HG03378 (cell line): ENCODE data around the gene LHCGR.
"Not testable (repeated sequence)": the region's sequence is repeated elsewhere in the genome, so short reads cannot be mapped to it uniquely, and the experiment has no call there.

ENCODE experiments used
- ATAC-seq: cut with Tn5 transposase; IDR thresholded peaks from one replicate; pipeline ENCODE4 v1.9.1; 2021; ENCODE audit warnings: mild to moderate bottlenecking, moderate library complexity; ENCODE audit not compliant: unreplicated experiment

The LHCGR gene

DNA sequence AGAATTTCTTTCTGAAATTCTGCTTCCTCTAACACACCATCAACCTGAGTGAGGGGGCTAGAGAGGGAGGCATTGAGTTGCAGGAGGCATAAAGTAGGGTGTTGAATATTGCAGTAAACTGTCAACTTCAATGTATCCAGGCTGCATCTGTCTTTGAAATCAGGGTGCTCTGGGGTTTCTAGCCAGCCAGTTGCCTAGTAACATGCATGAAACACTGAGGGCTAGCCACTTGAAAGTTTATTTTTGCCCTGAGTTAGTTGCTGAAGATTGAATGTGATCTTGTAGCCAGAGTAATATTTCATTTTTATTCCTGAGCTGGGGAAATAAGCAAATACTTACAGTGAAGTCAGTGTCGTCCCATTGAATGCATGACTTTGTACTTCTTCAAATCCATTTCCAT lies 41.9 kb downstream of the LHCGR start:
- ATAC-seq = no peak

DNA sequence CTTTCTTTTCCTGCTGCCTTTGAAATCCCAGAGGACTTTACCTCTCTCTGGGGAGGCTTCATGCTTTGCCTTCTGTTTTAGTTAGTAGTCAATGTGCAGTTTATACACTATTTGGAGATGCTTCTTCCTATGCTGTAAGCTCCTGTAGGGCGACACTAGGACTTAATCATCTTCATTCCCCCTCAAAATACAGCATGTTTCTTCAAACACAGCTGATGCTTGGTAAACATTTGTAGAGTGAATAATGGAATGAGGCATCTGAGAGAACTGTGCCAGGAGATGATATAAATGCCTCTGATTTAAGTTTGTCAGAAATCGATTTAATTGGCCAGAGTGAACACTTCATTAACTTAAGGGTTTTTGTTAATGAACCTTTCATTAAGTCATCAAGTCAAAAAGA lies 43.4 kb downstream of the LHCGR start:
- no peak for ATAC-seq

DNA sequence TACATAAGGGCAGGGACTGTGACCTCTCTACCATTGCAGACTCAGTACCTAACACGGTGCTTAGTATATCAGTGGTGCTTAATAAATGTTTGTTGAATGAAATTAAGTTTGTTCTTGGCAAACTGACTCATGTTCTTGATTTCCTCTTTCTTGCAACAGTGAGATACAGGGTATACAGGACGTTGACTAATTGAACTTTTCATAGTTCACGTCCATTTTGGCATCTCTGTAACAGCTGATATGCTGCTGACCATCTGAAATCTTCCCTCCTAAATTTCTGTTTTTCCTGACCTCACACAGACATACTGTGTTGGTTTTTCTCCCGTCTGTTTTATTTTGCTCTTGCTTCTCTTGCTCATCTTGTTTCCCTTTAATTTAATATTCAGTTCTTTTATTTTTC lies 44.2 kb downstream of the LHCGR start:
- no peak for ATAC-seq

DNA sequence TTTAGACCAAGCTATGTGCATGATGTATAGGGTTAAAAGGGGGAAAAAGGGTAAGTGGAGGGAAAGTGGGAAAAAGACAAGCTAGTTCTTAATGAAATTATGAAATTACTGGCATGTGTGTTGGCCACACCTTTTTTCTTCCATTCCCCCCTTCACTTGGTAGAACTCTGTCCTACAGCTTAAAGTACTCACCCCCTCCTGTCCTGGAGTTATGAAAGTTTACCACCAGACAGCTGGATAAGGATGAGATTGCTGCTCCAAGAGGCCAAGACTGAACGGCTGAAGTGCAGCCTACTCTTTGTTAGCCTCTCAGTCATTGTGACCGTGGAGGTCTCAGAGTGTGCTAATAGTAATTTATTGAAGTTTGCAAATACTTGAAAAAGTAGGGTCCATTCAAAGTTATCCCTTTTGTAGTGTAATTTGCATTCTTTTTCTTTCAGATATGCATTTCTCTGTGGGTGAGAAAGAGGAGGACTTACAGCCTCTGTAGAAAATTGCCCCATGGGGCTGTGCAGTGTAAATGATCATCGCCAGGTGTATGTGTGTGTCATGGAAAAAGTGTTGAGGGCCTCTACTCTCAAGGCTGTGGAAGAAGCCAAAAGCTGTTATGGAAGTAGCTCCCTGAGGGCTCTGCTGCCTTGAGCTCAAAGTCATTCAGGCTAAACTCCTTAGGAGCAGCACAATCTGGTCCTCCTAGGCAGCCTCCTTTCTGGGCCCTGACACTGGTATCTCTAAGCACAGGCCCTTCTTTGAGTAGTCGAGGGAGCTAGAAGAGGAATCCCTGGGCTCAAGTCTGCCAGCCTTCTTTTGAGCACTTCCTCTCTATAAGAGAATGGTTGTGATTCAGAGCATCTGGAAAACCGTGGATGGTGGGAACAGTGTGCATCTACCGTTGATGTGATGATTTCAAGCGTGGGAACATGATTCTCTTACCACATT lies 46.2 kb downstream of the LHCGR start:
- ATAC-seq = no peak

DNA sequence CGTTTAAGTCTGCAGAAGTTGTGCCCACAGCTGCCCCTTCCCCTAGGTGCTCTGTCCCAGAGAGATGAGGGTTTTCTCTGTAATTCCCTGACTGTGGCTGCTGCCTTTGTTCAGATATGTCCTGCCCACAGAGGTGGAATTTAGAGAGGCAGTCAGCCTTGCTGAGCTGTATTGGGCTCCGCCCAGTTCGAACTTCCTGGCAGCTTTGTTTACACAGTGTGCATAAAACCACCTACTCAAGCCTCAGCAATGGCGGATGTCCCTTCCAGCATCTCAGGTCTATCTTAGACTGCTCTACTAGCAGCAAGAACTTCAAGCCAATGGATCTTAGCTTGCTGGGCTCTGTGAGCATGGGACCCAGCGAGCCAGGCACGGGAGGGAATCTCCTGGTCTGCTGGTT lies 48.1 kb downstream of the LHCGR start:
- no peak for ATAC-seq

DNA sequence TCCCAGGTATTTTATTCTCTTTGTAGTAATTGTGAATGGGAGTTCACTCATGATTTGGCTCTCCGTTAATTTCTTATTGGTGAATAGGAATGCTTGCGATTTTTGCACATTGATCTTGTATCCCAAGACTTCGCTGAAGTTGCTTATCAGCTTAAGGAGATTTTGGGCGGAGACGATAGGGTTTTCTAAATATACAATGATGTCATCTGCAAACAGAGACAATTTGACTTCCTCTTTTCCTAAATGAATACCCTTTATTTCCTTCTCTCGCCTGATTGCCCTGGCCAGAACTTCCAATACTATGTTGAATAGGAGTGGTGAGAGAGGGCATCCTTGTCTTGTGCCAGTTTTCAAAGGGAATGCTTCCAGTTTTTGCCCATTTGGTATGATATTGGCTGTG lies 51.9 kb downstream of the LHCGR start:
- ATAC-seq = not testable (repeated sequence)

DNA sequence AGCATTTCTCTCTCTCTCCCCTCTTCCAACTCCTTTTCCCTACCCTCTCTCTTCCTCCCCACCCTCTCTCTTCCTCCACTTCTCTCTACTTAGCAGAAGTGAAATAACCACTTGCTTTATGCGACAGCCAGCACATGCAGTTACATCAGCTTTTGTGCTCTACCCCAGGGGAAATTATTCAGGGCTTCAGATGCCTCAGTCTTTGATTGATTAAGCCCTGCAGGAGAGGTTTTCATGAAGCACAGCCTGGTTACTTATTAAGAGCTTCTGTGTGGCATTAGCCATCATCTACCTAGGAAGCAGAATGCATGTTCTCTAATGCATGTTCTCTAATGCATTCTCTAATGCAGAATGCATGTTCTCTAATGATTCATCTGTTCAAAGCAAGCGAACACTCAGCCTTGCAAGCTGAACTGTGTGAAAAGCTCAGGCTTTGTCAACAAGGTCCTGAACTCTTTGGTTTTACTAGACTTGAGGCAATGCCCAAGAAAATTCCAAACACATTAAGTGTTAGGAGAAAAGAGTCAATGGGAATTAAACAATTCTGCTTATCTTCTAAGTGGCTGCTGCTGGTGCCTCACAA lies 56.1 kb downstream of the LHCGR start:
- no peak for ATAC-seq

DNA sequence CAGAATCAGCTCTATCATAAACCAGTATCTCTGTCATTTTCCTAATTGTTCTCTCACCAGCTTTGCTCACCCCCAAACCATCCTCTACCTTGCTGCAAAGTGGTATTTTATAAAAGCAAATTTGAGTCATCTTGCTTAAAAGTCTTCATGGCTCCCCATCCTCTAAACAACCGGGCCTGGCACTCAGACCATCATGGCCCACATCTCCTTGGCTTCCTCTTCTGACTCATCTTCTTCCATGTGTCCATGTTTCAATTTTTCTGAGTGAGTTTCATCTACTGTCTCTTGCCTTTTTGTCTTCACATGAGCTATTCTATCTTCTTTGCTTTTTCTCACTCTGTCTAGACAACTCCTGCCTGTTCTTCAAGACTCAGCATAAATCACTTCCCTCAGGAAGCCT lies 58.6 kb downstream of the LHCGR start:
- ATAC-seq = no peak

DNA sequence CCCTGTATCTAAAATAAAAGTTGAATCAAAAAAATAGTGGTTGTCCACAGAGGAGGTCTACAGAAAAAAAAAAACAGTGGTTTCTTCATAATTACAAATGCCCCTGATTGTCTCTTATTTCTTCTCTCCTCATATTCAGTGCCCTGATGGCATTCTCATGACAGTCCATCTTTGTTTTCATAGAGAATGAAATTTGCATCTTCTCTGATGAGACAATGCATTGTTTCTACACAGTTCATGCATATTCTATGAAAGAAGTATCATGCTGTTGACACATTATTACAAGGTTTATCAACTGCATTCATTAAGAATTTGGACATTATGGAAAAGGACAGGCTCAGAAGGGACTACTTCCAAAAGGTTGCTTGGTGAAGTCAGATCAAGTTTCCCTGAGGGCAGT lies 59.5 kb downstream of the LHCGR start:
- ATAC-seq = no peak

DNA sequence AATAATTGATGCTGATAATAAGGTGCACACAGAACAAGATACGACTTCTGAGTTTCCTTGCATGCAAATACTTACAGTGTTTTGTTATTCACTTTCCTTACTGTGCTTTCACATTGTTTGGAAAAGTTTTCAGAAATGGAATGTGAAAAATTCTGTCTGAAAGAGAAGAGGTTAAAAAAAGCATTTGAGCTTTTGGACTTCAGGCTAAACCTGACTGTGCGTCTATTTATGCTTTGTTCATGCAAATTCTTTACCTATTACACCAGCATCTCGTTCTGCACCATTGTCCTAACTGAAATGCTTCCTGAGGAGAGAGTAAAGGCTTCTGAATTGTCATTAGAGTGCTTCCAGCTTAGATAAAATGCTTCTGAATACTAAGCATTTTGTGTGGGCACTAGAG lies 61.4 kb downstream of the LHCGR start:
- no peak for ATAC-seq

DNA sequence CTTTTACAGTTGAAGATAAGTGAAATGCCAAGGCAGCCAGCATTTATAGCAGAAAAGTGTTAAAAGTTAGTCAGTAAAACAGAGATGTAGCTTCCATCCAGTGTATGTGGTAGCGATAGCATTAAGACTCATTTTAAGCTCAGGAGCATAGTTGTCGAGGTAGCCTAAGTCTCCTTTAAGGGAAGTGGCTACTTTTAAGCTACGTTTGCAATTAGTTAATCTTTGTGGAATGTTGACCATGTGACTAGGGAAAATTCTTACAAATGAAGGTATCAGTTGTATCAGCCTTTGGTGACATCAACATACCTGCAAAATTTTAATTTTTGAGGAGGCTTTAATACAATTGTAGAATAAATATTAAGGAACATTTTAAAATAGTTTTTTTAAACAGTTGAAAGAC lies 61.9 kb downstream of the LHCGR start:
- ATAC-seq = no peak

DNA sequence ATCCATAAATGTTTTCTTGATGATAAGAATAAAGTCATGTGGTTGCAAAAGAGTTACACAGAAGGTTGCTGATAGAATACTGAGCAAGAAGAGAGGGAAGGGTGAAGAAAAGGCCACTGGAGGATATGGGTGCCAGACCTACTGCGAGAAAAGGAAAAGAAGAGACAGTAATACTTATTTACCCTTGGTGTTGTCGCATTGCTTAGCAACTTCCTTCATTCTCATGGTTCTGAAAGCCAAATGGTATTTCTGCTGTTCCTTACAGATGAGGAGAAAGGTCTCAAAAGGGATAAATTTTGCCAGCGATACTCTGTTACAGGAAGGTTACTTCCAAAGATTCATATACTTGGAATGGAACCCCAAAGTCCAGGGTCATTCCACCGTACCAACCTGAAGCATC lies 62.5 kb downstream of the LHCGR start:
- no peak for ATAC-seq

DNA sequence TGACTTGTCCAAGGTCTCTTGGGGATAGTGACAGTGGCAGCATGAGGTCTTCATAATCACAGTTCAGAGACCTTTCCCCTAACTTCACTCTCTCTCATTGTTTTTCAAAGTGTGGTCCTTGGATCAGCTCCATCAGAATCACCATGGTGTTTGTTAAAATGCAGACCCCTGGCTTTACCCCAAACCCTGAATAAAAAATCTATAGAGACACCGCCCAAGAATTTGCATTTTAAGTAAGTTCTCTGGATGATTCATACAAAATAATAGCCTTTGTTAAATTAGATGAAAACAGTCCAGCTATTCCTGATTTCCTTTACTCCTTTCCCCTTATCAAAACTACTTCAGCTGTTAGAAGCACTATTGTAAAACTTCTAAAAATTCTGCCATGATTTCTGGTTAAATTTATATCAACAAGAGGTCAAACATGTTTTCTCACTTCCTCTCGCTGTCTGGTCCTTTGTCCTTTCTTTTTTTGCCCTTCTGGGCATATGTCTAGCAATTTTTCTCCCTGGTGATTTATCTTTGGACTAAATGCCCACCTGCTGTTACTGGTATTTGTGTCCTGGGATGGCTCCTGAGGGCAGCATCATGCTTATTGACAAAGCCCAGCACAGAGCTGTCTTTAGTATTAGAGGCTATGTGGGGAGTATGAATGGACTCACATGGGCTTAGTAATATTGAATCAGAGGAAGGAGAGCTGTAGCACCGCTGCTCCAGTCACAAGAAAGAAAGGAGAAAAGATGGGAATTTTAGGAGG lies 63.4 kb downstream of the LHCGR start:
- no peak for ATAC-seq

DNA sequence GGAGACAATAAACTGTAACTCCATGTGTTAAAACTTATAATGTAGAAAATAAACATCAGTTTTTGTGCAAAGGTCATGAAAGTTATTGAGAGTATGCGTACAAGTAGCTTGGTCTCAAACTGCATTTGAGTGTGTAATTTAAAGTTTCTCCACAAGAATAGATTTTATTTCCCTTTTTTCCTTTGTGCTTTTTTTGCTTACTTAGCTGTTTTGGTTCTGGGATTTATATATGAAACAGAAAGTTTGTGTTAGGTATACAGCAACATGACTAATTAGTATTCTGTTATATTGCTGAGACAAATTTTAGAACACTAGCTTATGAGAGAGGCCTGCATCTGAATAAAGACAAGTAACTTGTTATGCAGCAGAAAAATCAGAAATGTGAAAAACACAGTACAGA lies 70.4 kb downstream of the LHCGR start:
- no peak for ATAC-seq

DNA sequence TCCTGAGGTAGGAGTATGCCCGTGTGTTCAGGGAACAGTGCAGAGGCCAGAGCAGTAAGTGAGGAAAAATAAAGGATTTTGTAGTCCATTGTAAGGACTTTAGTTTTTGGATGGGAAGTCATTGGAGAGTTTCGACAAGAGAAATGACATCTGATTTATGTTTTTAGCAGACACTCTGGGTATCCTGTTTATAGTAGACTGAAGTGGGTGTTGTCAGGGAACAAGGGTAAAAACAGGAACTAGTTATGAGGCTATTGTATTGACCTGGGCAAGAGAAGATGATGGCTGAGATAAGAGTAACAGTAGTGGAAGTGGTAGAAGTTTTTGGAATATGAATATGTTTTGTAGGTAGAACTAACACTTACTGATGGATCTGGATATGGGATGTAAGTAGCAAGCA lies 78.1 kb downstream of the LHCGR start:
- ATAC-seq = no peak

DNA sequence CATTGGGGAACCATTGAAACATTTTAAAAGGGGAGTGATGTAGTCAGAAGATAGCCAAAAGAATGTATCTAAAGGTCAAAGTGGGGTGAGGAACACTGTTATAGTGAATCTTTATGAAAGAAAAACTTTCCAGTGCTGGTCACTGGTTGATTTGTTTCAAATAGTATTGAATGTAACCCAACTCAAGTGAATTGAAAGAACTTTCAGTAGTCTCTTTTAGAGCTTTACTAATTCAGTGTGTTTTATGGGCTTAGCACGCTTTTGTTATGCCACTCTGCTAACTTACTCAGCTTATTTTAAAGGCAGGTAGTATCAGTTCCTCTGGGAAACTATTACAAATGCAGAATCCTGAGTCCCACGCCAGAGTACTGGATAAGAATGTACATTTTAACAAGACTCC lies 80.6 kb downstream of the LHCGR start:
- no peak for ATAC-seq

DNA sequence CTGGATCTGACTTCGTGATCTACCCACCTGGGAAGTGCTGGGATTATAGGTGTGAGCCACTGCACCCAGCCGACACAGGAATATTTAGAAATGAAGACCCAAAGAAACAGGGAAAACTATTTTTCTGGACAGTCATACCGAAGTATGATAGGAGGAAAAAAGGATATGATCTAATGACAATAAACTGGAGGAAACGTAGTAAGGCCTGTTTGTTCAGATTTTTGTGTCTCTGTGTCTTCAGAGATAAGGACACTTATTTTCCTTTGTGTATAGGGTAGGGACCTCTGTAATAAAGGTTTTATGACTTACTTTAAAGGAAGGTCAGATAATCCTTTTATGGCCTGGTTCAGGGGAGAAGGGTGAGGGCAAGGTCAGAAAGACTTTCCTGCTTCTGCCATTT lies 81.9 kb downstream of the LHCGR start:
- ATAC-seq = no peak

DNA sequence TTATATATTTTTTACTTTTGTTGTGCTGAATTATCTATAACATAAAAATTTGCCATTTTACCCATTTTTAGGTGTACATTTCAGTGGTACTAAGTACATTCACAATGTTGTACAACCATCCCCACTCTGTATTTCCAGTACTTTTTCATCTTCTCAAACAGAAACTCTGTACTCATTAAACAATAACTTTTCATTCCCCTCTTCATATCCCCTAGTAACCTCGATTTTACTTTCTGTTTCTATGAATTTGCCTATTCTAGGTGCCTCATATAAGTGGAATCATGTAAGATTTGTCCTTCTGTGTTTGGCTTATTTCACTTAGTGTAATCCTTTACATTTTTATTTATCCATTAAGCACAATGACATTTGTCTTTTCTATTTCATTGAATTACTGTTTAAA lies 86.5 kb downstream of the LHCGR start:
- peak; percentile 94 for ATAC-seq

DNA sequence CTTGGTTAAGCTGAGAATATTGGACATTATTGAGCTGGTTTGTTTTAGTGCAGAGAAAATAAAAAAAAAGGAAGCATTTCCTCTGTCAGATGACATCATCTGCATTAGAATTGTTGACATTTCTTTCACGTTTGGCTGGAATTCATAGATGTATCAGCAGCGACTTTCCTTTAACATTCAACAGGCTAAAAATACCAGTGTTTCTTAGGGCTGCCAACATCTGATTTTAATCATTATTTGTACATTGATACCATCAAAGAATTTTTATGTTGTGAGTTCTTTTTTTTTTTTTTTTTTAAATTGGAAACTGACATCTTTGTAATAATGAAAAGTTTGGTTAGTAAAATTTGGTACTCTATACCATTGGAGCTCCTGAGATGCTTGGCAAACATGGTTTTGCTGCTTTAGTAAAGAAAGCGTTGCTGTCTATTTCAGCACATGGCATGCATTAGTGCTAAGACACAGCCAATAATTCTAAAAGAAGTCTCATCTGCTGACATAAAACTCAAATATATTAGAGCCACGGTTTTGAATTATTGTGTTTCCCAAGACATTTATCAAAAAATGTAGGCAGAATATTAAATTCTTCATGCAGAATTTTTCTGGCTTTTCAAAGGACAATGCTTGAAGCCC lies 104.2 kb downstream of the LHCGR start:
- no peak for ATAC-seq

DNA sequence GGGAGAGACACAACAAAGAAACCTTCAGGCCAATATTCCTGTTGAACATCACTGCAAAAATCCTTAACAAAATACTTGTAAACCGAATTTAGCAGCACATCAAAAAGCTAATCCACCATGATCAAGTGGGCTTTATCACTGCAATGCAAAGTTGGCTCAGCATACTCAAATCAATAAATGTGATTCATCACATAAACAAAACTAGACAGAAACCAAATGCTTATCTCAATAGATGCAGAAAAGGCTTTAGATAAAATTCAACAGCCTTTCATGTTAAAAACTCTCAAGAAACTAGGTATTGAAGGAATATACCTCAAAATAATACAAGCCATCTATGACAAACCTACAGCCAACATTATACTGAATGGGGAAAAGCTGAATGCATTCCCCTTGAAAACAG lies 117.3 kb downstream of the LHCGR start:
- no peak for ATAC-seq
